Measurements from ENCODE around the gene IQGAP1. TPM values are rescaled to one million over a fixed set of nuclear protein-coding genes. Genes with fewer than 3 reads are reported as not detected.

Gene IQGAP1
- total RNA-seq, 1 experiment from 2014 or later = 106 TPM

GRCh38 chr15:90496791-90497190 is 108.7 kb downstream of the IQGAP1 start:
- POLR2A ChIA-PET = no interaction called here
- H3K9me3 Mint-ChIP-seq = no peaks in the 10 kb centered on the region
- no peaks in the 10 kb centered on the region for H3K27me3 Mint-ChIP-seq (ENCODE audit: low read depth)
- H3K4me1 Mint-ChIP-seq = no peaks in the 10 kb centered on the region; the same call in 1 of the 2 replicates
- no peak for TF ChIP-seq ZMAT4 (CRISPR knock-in tag; IDR thresholded peaks at IDR 0.05)
- no peak for TF ChIP-seq RORB (CRISPR knock-in tag; IDR thresholded peaks at IDR 0.05)
- no peak for TF ChIP-seq SMAD3 (CRISPR knock-in tag; IDR thresholded peaks at IDR 0.05; ENCODE audit: borderline replicate concordance)
- no peak for TF ChIP-seq ZNF317 (CRISPR knock-in tag; IDR thresholded peaks at IDR 0.05; ENCODE audit: borderline replicate concordance, low read depth)
- TF ChIP-seq ZNF396 (CRISPR knock-in tag; IDR thresholded peaks at IDR 0.05; ENCODE audit: borderline replicate concordance) = no peak
- TF ChIP-seq ZNF423 (CRISPR knock-in tag; IDR thresholded peaks at IDR 0.05) = no peak
- TF ChIP-seq ETV6 (CRISPR knock-in tag; IDR thresholded peaks at IDR 0.05) = no peak
- TF ChIP-seq, protein P1, sequence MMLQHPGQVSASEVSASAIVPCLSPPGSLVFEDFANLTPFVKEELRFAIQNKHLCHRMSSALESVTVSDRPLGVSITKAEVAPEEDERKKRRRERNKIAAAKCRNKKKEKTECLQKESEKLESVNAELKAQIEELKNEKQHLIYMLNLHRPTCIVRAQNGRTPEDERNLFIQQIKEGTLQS (CRISPR knock-in tag; conservative IDR thresholded peaks at IDR 0.05) = no peak
- no peak for TF ChIP-seq CTCF (IDR thresholded peaks at IDR 0.05)
- ATAC-seq (no peak), DNase-seq (ENCODE audit: low spot score) (no peak)
- CTCF ChIA-PET = interaction anchor here (1.2 to 1.3 kb wide), 4 partner anchors 151 to 390 kb away, joined by 3 to 6 read pairs (median 3); no protein-coding TSS in a partner anchor
- H3K27ac Mint-ChIP-seq = no peak overlapping the region; the same call in 1 of the 2 replicates
- peaks cover 58% of the 10 kb centered on the region for H3K36me3 Mint-ChIP-seq
- H3K4me3 Mint-ChIP-seq = no peak overlapping the region

DNA sequence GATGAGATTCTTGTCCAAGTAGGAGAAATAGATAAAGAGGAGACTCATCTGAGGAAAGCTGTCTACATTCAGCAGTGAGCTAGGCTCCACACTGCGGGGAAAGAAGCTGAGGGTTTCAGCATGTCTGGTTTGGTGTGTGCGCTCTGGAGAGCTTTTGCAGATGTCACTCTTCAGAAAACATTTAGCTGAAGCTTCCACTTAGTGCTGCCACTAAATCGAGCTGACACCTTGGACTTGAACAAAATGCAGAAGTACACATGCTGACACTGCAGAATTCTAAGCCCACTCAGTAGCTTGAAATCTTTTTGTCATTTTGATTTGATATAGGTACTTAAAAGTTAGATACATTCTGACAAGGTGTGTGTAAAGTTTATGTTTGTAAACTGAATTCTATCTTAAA is 109.3 kb downstream of the IQGAP1 start:
- H3K4me1 Mint-ChIP-seq = no peaks in the 10 kb centered on the region; the same call in 1 of the 2 replicates
- no peak overlapping the region for H3K27ac Mint-ChIP-seq
- DNase-seq (ENCODE audit: low spot score) (no peak), ATAC-seq (no peak)
- H3K4me3 Mint-ChIP-seq = no peak overlapping the region
- CTCF ChIA-PET = interaction anchor here (1.2 to 1.3 kb wide), 2 partner anchors 151 to 177 kb away, joined by 3 to 6 read pairs; no protein-coding TSS in a partner anchor
- H3K36me3 Mint-ChIP-seq = peaks cover 56% of the 10 kb centered on the region
- H3K9me3 Mint-ChIP-seq = no peaks in the 10 kb centered on the region
- no peaks in the 10 kb centered on the region for H3K27me3 Mint-ChIP-seq (ENCODE audit: low read depth)
- POLR2A ChIA-PET = no interaction called here
- TF ChIP-seq TEAD4 (CRISPR knock-in tag; IDR thresholded peaks at IDR 0.05) (no peak), NR2C2 (CRISPR knock-in tag; IDR thresholded peaks at IDR 0.05) (no peak), STAT6 (CRISPR knock-in tag; conservative IDR thresholded peaks at IDR 0.05; ENCODE audit: low read depth) (no peak), CREB1 (CRISPR knock-in tag; IDR thresholded peaks at IDR 0.05) (no peak), RELA (CRISPR knock-in tag; IDR thresholded peaks at IDR 0.05; ENCODE audit: borderline replicate concordance) (no peak), IRF2 (CRISPR knock-in tag; IDR thresholded peaks at IDR 0.05; ENCODE audit: borderline replicate concordance, low read depth) (no peak), CREM (CRISPR knock-in tag; IDR thresholded peaks at IDR 0.05) (no peak)
- TF ChIP-seq, protein P2, sequence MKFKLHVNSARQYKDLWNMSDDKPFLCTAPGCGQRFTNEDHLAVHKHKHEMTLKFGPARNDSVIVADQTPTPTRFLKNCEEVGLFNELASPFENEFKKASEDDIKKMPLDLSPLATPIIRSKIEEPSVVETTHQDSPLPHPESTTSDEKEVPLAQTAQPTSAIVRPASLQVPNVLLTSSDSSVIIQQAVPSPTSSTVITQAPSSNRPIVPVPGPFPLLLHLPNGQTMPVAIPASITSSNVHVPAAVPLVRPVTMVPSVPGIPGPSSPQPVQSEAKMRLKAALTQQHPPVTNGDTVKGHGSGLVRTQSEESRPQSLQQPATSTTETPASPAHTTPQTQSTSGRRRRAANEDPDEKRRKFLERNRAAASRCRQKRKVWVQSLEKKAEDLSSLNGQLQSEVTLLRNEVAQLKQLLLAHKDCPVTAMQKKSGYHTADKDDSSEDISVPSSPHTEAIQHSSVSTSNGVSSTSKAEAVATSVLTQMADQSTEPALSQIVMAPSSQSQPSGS (CRISPR knock-in tag; IDR thresholded peaks at IDR 0.05; ENCODE audit: borderline replicate concordance, low read depth) = no peak
- TF ChIP-seq, protein P3, sequence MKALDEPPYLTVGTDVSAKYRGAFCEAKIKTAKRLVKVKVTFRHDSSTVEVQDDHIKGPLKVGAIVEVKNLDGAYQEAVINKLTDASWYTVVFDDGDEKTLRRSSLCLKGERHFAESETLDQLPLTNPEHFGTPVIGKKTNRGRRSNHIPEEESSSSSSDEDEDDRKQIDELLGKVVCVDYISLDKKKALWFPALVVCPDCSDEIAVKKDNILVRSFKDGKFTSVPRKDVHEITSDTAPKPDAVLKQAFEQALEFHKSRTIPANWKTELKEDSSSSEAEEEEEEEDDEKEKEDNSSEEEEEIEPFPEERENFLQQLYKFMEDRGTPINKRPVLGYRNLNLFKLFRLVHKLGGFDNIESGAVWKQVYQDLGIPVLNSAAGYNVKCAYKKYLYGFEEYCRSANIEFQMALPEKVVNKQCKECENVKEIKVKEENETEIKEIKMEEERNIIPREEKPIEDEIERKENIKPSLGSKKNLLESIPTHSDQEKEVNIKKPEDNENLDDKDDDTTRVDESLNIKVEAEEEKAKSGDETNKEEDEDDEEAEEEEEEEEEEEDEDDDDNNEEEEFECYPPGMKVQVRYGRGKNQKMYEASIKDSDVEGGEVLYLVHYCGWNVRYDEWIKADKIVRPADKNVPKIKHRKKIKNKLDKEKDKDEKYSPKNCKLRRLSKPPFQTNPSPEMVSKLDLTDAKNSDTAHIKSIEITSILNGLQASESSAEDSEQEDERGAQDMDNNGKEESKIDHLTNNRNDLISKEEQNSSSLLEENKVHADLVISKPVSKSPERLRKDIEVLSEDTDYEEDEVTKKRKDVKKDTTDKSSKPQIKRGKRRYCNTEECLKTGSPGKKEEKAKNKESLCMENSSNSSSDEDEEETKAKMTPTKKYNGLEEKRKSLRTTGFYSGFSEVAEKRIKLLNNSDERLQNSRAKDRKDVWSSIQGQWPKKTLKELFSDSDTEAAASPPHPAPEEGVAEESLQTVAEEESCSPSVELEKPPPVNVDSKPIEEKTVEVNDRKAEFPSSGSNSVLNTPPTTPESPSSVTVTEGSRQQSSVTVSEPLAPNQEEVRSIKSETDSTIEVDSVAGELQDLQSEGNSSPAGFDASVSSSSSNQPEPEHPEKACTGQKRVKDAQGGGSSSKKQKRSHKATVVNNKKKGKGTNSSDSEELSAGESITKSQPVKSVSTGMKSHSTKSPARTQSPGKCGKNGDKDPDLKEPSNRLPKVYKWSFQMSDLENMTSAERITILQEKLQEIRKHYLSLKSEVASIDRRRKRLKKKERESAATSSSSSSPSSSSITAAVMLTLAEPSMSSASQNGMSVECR (CRISPR knock-in tag; IDR thresholded peaks at IDR 0.05; ENCODE audit: borderline replicate concordance) = no peak
- TF ChIP-seq, protein P4, sequence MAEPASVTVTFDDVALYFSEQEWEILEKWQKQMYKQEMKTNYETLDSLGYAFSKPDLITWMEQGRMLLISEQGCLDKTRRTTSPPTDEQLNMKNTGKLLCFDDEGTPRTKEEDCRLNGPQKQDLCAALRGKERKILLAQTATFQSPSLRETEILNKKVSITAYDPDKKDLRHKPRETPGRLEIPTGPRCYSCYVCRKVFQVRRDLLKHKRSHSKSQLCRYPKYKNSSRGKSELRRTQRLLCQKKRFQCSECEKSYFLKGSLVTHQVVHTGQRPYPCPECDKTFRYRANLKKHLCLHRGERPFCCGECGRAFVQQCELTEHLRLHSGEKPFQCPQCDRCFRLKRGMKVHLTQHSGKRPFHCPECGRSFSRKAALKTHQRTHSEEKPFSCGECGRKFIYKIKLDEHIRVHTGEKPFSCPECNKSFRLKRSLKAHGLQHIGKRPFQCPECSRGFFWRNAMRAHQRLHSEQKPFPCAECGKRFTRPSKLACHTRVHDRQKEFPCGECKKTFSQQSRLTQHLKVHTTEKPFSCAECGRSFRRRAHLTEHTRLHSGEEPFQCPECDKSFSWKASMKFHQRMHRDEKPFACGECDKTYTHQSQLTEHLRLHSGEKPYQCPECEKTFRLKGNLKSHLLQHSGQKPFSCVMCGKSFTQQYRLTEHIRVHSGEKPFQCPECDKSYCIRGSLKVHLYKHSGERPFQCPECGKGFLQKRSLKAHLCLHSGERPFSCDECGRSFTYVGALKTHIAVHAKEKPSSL (CRISPR knock-in tag; conservative IDR thresholded peaks at IDR 0.05) = no peak
- TF ChIP-seq, protein P5, sequence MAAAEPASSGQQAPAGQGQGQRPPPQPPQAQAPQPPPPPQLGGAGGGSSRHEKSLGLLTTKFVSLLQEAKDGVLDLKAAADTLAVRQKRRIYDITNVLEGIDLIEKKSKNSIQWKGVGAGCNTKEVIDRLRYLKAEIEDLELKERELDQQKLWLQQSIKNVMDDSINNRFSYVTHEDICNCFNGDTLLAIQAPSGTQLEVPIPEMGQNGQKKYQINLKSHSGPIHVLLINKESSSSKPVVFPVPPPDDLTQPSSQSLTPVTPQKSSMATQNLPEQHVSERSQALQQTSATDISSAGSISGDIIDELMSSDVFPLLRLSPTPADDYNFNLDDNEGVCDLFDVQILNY (CRISPR knock-in tag; IDR thresholded peaks at IDR 0.05) = no peak

Data from WTC11 (cell line).